Aorta (tissue), 5 donors: ENCODE data around the gene DNMT3L. TPM values are rescaled to one million over a fixed set of nuclear protein-coding genes. Genes with fewer than 3 reads are reported as not detected.
"Not testable (repeated sequence)": the region's sequence is repeated elsewhere in the genome, so short reads cannot be mapped to it uniquely, and the experiment has no call there.

Experiments used
- ATAC-seq: fragments of 200-7000 bp; cut with Tn5 transposase; one replicate; pipeline ENCODE4 v1.9.1; 2022; ENCODE audit warnings: moderate library complexity; ENCODE audit not compliant: low FRiP score
- DNase-seq, 2 donors: peaks; one replicate each; pipeline ENCODE4 v3.0.0-alpha.2; 2020
- H3K27ac ChIP-seq, 2 donors: one replicate each; pipeline ENCODE4 v1.5.1; 2013; ENCODE audit warnings: low read length in 2 of 2, mild to moderate bottlenecking in 2 of 2, moderate library complexity in 2 of 2, control low read depth in 1 of 2, inconsistent platforms in 1 of 2, low read depth in 1 of 2
- H3K27me3 ChIP-seq, 2 donors: one replicate each; pipeline ENCODE4 v1.6.1; 2013; ENCODE audit warnings: control low read depth in 1 of 2, low read length in 1 of 2, mild to moderate bottlenecking in 1 of 2, moderate library complexity in 1 of 2; ENCODE audit not compliant: insufficient read depth in 2 of 2, control insufficient read depth in 1 of 2
- H3K36me3 ChIP-seq, 2 donors: one replicate each; pipeline ENCODE4 v1.6.1; 2013; ENCODE audit warnings: control low read depth in 1 of 2, low read length in 1 of 2, mild to moderate bottlenecking in 1 of 2; ENCODE audit not compliant: insufficient read depth in 2 of 2, control insufficient read depth in 1 of 2
- H3K4me1 ChIP-seq, 2 donors: one replicate each; pipeline ENCODE4 v1.6.1; 2013; ENCODE audit warnings: low read length in 2 of 2, control low read depth in 1 of 2, mild to moderate bottlenecking in 1 of 2, moderate library complexity in 1 of 2; ENCODE audit not compliant: insufficient read depth in 2 of 2, control insufficient read depth in 1 of 2
- H3K4me3 ChIP-seq, 2 donors: one replicate each; pipeline ENCODE4 v1.5.1; 2013; ENCODE audit warnings: low read length in 2 of 2, control low read depth in 1 of 2, mild to moderate bottlenecking in 1 of 2
- H3K9me3 ChIP-seq: one replicate; pipeline ENCODE4 v1.6.1; 2013; ENCODE audit warnings: mild to moderate bottlenecking, low read length; ENCODE audit not compliant: control insufficient read depth
- WGBS, 2 donors: extraction: QIAGEN DNeasy Blood & Tissue Kit; methylation state at CpG; one replicate each; pipeline ENCODE4 v1.1.7; 2013; 5-methylcytosine and 5-hydroxymethylcytosine counted together
- intact Hi-C, 2 donors: fragments of 100-400 bp; cut with DNase I; formaldehyde crosslinking; loops; one replicate each; pipeline versions ENCODE4 v1.14.2 to v1.15.0; 2022
- polyA plus RNA-seq, 2 donors: library from polyadenylated mRNA; stranded (reverse); fragments of 200-250 nt; gene quantifications; one replicate each; pipeline ENCODE4 v1.2.3, GENCODE V29; 2013
- total RNA-seq, 2 donors: library from RNA; stranded (reverse); fragmentation: NEBNext Ultra II Directional; extraction: Animal tissue kit (Norgen Biotek cat#: 25700); gene quantifications; one replicate each; pipeline ENCODE4 v1.2.1, GENCODE V29; 2021
- donor health status: healthy with polysubstance abuse.
- donor health status: Bipolar disorder and iron deficiency.
- donor health status: DM: no; HTN: no; CAD: no.
- donor health status: DM: no; HTN: no; CAD: no.
- donor health status: DM: yes; HTN: yes; CAD: no.

The DNMT3L gene
- total and polyA plus RNA-seq, 4 donors = not detected

DNA sequence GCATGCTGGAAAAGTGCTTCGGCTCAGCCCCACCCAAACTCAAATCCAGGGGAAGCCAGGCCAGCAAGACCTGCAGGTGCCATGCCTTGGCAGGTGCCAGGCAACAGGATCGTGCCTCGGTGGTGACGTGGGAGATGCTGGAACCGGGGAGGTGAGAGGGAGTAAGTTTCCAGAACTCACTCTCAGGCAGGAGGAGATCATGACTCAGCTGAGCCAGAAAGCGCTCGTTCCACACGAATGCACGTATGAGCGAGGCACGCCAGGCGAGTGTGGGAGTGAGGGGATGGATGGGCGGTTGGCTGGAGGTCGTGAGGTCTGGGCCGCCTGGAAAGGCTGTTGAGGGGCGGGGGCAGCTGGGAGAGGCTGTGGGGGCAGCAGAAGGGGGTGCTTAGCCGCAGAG, 13.8 kb downstream of the DNMT3L start:
- H3K27ac ChIP-seq, H3K4me3 ChIP-seq, H3K4me1 ChIP-seq, ATAC-seq, H3K27me3 ChIP-seq, intact Hi-C loops, DNase-seq, H3K36me3 ChIP-seq, H3K9me3 ChIP-seq: not testable (repeated sequence)
- whole genome bisulfite sequencing, 2 donors = no CpG with 5 or more reads among the region's 17 CpGs

DNA sequence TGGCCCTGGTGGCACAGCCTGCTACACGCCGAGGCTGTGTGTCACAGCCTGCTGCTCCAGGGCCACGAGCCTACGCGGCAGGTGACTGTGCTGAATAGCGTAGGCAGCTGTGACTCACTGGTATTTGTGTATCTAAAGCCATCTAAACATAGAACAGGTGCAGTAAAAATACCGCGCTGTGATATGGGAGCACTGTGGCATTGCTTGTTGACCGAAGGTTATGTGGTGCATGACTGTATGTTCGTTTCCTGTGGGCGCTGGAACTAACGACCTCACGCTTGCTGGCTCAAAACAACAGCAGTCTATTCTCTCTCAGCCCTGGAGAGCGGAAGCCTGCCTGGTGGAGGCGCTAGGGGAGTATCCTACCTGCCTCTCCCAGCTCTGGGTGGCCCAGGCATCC, 17.7 kb downstream of the DNMT3L start:
- H3K36me3 ChIP-seq, intact Hi-C loops, H3K4me1 ChIP-seq, H3K9me3 ChIP-seq, DNase-seq, H3K27ac ChIP-seq, H3K4me3 ChIP-seq, H3K27me3 ChIP-seq, ATAC-seq: not testable (repeated sequence)
- WGBS, 2 donors = no CpG with 5 or more reads among the region's 15 CpGs

DNA sequence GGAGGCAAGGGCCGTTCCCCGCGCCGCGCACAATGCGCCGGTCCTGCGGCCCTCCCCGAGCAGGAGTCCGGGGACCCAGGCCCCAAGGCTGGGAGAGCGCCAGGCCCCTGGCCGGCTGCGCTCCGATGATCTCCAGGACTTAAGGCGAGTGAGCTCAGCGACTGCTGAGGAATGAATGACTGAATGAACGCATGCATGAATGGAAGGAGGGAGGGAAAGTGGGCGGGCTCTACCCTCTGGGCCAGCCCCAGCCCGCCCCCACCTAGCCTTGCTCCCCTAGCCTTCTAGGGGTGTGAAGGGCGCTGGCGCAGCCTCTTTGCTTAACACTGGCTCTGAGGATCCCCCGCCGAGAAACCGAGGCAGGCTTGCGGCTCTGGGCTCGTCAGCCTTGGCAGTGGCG, 20.4 kb downstream of the DNMT3L start:
- H3K4me3 ChIP-seq, ATAC-seq, DNase-seq, H3K36me3 ChIP-seq, intact Hi-C loops, H3K27ac ChIP-seq, H3K9me3 ChIP-seq, H3K4me1 ChIP-seq, H3K27me3 ChIP-seq: not testable (repeated sequence)
- no CpG with 5 or more reads among the region's 27 CpGs for WGBS, 2 donors

DNA sequence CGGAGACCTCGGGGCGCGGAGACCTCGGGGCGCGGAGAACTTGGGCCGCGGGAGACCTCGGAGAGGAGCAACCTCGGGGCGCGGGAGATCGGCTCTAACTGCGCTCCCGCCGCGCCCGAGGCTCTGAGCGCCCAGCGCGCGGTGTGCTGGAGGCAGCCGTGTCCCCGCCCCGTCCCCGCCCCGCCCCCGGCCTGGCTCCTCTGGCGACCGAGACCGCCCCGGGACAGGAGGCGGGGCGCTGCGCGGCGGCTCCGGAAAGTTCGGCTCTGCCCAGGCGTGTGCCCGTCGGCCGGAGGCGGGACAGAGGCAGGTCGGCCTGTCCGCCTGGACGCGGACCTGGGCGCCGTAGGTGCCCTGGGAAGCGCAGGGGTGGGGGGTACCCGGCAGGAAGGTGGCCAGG, 20.9 kb downstream of the DNMT3L start, which contains the start of gene ICOSLG:
ICOSLG (minus strand) TSS at position 102 of the 400 bp plus-strand sequence. CDS start 126 bp downstream, outside the sequence.
- intact Hi-C loops, DNase-seq, H3K4me1 ChIP-seq, H3K27me3 ChIP-seq, H3K9me3 ChIP-seq, H3K27ac ChIP-seq, H3K36me3 ChIP-seq, H3K4me3 ChIP-seq: not testable (repeated sequence)
- WGBS, 2 donors = no CpG with 5 or more reads among the region's 53 CpGs
- peak; percentile 67 for ATAC-seq

DNA sequence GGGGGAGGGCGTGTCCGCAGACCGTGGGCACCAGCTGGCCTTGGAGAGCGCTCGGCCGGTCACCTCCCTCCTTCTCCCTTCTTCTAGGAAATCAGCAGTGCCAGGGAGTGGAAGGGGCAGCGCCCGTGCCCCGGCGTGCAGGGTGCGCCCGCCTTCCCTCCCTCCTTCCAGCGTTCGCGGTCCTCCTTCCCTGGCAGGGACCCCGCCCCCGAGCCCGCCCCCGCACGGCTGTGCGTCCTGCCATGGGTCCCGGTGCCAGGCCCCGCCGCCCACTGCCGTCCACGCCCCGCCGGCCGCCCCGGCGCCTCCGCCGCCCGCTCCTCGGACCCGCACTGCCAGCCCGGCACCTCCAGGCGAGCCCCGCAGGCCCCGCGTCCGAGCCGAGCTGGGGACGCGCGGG, 21.3 kb downstream of the DNMT3L start:
- ATAC-seq = peak; percentile 56
- intact Hi-C loops = not testable (repeated sequence)
- WGBS, 2 donors = no CpG with 5 or more reads among the region's 46 CpGs

DNA sequence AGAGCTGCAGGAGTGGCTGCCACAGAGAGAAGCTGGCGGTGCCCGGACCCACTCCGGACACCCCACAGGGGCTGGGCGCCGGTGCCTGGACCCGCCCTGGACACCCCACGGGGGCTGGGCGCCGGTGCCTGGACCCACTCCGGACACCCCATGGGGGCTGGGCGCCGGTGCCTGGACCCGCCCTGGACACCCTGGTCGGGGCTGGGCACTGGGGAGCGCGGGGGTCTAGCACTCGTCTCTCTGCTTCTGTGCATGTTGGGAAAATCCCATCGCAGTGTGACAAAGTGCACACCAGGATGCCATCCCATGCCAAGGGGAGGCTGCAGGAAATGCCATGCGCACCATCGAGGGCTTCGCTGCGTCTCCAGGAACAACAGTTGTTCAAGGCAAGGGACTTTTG, 32.1 kb downstream of the DNMT3L start:
- H3K27me3 ChIP-seq, H3K36me3 ChIP-seq, intact Hi-C loops, H3K27ac ChIP-seq, H3K9me3 ChIP-seq, H3K4me1 ChIP-seq, ATAC-seq, H3K4me3 ChIP-seq: not testable (repeated sequence)
- peak in 1 of 2 donors; percentile 43 for DNase-seq
- 95% methylated on average over 6 of the region's 22 CpGs; no CpG with 5 or more reads in 1 of the 2 donors for WGBS, 2 donors

More for the DNA sequence above, 21.3 kb downstream of the DNMT3L start:
- not testable (repeated sequence) for H3K4me3 ChIP-seq, H3K36me3 ChIP-seq, H3K27me3 ChIP-seq, H3K9me3 ChIP-seq, DNase-seq, H3K27ac ChIP-seq, H3K4me1 ChIP-seq

DNA sequence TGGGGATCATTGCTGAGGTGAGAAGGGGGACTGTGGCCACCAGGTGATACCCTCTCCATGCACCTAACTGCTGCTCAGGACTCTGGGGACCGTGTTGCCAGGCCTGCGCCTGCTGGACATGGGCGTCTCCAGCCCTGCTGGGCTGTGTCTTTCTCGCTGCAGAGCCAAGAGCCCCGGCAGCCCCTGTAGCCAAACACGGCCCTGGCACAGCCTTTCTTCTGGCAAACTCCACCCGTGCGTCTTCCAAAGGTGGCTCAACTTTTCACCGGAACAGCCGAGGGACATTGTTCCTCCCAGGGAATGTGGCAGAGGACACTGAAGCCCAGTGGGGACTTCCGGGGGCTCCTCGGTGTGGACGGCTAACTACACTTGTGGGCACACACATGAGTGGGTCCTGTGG, 33.6 kb downstream of the DNMT3L start:
- intact Hi-C loops, H3K27ac ChIP-seq, H3K4me3 ChIP-seq, DNase-seq, H3K27me3 ChIP-seq, H3K4me1 ChIP-seq, H3K9me3 ChIP-seq, H3K36me3 ChIP-seq, ATAC-seq: not testable (repeated sequence)
- no CpG with 5 or more reads among the region's 13 CpGs for WGBS, 2 donors

DNA sequence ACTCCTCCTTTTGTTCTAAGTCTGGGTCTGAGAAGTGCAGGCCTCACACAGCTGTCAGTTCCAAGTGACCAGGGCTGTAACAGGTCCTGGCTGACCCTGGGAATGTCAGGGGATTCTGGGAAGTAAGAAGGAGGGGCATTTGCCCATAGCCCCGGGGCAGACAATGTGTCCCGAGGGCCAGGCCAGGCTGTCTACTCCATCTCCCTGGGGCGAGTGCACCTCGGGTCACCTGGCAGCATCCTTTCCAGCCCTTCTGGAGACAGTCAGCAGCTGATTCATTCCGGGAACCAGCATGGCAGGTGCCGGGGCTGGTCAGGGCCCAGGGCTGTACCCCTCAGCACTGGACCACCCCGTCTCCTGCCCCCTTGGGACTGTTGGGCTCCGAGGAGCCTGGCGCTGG, 34.1 kb downstream of the DNMT3L start:
- H3K9me3 ChIP-seq, H3K4me3 ChIP-seq, H3K36me3 ChIP-seq, H3K4me1 ChIP-seq, intact Hi-C loops, ATAC-seq, H3K27me3 ChIP-seq, H3K27ac ChIP-seq: not testable (repeated sequence)
- WGBS, 2 donors = 100% methylated on average over 1 of the region's 9 CpGs; no CpG with 5 or more reads in 1 of the 2 donors
- DNase-seq = peak in 1 of 2 donors; percentile 3

DNA sequence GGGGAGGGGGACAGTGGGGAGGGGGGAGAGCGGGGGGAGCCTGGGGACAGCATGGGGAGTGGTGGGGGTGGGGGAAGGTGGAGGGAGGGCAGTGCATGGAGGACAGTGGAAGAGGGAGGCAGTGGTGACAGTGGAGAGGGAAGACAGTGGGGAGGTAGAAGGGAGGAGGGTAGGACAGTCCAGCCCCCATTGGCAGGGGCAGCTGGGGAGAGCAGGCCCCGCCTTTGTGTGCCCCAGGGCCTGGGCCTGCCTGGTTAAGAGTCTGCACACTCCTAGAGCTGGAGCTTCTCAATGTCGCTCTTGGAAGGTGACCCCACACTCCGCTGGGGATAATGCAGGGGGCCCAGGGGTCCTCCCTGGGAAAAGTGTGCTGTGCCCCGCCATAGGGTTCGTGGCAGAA, 36.1 kb downstream of the DNMT3L start:
- DNase-seq, H3K36me3 ChIP-seq, intact Hi-C loops, H3K27ac ChIP-seq, H3K27me3 ChIP-seq, H3K4me3 ChIP-seq, ATAC-seq, H3K4me1 ChIP-seq, H3K9me3 ChIP-seq: not testable (repeated sequence)
- WGBS, 2 donors = no CpG with 5 or more reads among the region's 6 CpGs
